HG03457 (cell line): Measurements from ENCODE around the gene ANKRD44.

ENCODE experiments used
- ATAC-seq: cut with Tn5 transposase; IDR thresholded peaks from one replicate; pipeline ENCODE4 v1.9.1; 2021; ENCODE audit warnings: moderate number of reproducible peaks; ENCODE audit not compliant: unreplicated experiment

ANKRD44 gene

DNA sequence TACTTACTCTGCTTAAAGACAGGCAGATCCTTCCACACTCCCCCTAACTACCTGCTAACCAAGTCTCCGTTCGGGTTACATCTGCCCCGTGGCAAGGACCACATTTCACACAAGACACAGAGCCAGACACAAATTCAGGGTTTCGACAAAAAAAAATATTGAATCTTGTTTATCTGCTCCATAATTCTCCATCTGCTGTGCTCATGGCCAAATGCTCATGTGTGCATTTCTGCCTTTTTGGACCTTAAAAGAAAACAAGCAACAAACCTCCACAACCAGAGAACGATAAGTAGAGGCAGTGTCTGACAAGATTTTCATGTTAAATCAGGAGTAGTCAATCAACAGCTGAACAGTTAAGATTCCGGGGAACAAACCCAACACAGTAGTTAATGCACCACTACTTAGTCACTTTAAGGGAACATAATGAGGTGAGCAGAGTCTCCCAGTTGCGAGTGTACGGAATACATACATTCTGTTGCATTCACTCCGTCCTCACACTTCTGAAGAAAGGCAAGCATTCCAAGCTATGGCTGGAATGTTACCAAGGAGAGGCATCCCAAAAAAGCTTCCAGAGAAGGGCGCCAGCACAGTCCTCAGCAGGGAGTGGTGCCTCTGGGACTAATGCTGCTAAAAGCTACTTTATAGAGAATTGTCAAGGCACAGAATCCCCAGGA lies 121.0 kb downstream of the ANKRD44 start:
- ATAC-seq, result no peak

- no peak for ATAC-seq
Measured at GRCh38 chr2:197185676-197186075, 124.9 kb downstream of the ANKRD44 start.

- no peak for ATAC-seq
Measured at GRCh38 chr2:197184959-197185586, 125.5 kb downstream of the ANKRD44 start.

GRCh38 chr2:197183355-197183754 lies 127.2 kb downstream of the ANKRD44 start:
- ATAC-seq, result no peak

DNA sequence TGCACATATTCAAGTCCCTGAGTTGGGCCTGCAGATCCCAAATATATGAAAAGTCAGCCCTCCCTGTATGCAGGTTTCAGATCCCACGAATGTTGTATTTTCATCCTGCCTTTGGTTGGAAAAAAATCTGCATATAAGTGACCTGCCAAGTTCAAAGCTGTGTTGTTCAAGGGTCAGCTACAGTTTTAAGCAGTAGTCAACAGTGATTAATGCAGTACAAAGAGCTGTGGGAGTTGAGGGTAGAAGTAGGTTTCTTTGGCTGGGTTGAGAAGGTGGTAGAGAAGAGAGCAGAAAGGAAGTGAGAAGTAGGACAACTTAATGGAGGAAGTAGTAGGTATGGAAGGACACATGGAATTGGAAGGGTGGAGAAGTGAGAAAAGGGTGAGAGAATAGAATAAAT lies 127.9 kb downstream of the ANKRD44 start:
- ATAC-seq, result no peak

- no peak for ATAC-seq
Measured at GRCh38 chr2:197181491-197181890, 129.1 kb downstream of the ANKRD44 start.

DNA sequence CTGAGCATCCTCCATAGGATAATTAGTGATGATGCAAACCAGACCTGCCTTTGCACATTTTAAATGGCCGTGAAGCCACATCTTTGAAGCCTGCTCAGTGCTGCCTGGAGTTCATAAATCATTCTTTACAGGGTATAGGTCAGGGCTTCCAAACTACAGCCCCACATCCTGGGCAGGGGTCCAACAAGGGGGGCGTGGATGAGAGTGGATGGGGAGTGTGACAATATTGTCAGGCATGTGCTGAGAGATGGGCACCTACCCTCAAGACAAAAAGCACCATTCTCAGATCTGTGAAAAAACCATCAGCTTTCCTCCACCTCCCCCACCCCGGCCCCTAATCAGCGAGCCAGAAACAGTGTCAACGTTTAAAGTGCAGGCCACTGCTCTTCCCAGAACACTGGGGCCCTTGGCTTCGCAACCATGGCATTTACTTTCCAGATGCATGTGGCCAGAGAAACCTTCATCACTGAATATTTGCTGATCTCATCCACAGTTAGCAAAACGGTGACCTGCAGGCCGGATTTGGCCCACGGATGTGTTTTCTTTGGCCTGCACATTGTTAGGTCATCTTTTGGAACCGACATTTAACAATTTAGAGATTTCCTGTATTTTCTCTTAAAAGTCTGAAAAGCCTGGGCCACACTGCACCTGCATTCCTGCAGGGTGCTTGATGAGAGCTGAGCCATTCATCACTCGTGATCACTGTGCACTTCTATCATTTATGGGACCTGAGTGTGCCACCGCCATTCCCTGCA lies 130.7 kb downstream of the ANKRD44 start:
- ATAC-seq, result no peak

GRCh38 chr2:197176522-197176921 lies 134.1 kb downstream of the ANKRD44 start:
- ATAC-seq, result no peak

- no peak for ATAC-seq
Measured at GRCh38 chr2:197174539-197175094, 136.0 kb downstream of the ANKRD44 start.

- ATAC-seq, result no peak
Measured at GRCh38 chr2:197171582-197171981, 139.0 kb downstream of the ANKRD44 start.

- ATAC-seq, result no peak
Measured at GRCh38 chr2:197170208-197170607, 140.4 kb downstream of the ANKRD44 start.

DNA sequence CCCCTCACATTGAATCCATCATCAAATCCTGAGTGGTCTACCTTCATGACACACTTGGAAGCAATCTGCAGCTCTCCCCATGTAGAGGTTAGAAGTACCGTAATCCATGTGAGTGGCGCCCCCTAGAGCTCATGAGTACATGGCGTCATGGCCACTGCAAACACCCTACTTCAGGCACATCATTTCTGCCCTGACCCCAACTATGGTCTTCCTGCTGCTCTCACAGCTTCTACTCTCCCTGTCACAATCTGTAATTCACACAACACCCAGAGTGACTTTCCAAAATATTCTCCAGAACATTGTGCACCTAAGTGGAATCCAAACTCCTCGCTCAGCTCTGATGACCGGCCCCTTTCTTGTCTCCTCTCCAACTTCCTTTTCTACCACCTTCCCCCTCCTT lies 141.9 kb downstream of the ANKRD44 start:
- no peak for ATAC-seq

DNA sequence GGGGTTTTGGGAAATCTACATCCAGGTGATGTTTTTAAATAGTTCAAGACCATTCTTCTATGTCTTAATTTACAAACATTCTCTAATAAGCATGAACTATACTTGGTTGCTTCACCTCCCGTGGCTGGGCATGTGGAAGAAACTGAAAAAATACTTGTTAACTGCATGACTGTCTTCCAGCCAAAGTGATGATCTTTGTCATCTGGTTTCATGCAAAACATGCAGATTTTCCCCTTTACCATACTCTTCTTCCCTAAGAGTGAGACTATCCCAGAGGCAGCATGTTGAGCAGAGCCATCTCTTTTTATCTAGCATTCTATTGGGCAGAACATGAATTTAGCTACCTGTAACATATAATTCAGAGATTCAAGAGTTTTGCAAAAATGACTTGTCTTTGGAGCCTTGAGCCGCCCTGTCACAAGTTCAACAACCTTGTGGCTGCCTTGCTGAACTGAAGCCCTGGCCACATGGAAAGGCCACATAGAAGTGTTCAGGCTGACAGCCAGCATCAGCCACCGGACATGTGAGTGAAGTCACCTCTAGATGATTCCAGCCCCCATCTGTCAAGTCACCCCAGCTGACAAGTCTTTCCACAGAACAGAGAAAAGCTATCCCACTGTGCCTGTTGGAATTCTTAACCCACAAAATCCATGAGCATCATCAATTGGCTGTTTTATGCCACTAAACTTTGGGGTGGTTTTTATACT lies 142.8 kb downstream of the ANKRD44 start:
- no peak for ATAC-seq

DNA sequence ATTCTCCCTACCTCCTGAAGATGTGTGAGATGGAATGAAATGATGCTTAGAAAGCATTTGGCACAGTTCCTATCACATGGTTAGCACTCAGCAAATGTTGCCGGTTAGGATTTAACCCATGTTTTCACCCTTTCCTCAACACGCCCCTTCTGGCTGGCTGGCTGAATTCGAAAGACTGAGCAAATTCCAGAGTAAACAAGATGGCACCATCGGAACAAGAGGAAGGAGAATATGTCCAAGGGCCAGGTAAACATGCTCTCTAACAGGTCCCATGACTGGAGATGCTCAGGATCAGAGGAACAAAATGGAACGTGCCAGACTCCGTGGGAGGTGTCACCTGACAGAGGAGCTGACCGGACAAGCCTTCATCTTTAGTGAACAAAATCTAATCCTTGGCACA lies 145.6 kb downstream of the ANKRD44 start:
- no peak for ATAC-seq

DNA sequence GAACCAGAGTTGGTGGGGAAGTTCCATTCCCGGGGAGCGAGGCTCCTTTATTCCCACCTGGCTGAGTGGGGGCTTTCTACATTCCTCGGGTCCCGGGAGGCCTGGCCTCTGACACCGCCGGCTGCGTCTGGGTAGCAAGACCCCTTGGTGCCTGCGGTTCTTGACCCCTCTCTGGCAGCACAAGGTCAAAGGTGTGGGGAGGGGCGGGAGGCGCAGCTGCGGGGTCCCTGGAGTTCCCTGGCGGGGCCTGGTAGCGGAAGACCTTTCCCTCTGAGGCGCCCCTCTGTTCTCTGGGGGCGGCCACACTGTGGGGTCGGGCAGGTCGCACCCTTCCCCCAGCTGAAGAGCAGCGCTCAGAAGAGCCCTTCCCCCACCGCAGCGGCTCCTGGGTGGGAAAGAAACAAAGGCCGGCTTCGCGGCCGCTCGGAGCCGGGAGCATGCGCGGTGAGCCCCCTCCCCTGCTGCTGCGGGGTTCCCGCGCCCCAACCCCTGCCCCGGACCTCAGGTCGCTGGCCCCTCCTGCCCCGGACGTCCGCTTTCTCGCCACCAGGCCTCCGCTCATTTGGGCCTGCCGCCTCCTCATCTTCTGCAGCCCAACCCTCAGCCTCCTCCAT lies 146.3 kb downstream of the ANKRD44 start:
- ATAC-seq, result no peak

DNA sequence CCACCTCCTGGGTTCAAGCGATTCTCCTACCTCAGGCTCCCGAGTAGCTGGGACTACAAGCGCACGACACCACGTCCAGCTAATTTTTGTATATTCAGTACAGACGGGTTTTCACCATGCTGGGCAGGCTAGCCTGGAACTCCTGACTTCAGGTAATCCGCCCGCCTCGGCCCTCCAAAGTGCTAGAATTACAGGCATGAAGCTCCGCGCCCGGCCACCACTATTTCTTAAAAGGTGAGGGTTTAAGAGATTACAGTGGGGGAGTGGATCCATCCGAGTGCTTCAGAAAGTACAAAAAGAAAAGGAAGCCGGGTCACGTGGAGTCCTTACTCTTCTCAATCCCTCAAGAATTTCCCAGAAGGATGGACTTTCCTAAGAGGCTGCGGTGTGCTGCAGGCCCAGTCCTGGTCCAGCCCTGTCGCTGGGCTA lies 146.9 kb downstream of the ANKRD44 start:
- no peak for ATAC-seq

GRCh38 chr2:197161774-197162173 lies 148.8 kb downstream of the ANKRD44 start:
- no peak for ATAC-seq

GRCh38 chr2:197159661-197160211 lies 150.8 kb downstream of the ANKRD44 start:
- no peak for ATAC-seq

DNA sequence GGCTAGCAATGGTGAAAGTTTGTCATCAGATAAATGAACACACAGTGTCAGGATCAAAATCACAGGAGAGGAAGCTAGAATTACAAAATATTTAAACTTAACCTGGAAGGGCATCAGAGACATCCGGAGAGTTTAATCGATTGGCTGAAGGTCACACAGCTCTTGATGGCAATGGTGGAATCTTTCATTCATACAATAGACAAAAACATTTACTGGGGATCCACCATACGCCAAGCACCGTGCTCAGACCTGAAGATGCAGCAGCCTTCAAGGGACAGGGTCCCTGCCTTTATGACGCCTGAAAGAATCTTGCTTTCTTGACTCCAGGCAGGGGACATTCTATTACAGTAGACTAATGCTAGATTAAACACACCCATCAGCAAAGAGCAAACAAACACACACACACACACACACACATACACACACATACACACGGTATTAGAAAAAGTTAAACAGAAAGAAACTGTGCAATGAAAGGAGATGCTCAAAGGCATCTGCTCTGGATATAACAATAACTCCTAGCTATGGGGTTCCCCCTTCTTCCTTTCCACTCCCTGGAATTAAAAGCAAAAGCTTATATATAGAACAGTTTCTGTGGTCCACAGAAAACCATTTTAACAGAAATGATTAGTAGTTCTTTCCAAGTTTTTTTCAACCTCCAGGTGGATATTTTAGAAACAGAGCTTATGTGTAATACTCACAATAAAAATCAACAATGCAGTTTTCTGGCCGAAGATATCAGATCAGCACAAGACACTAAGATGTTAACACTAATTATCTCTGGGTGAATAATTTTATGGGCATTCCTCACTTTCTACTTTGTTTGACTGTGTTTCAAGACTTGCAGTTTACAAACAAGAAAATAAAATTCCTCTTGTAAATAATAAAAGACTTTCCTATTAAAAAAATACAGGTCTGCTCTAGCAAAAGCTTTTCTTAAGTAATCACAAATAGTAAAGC lies 151.7 kb downstream of the ANKRD44 start:
- ATAC-seq, result no peak
